Measurements from ENCODE around the gene RGS14.

Gene RGS14

DNA sequence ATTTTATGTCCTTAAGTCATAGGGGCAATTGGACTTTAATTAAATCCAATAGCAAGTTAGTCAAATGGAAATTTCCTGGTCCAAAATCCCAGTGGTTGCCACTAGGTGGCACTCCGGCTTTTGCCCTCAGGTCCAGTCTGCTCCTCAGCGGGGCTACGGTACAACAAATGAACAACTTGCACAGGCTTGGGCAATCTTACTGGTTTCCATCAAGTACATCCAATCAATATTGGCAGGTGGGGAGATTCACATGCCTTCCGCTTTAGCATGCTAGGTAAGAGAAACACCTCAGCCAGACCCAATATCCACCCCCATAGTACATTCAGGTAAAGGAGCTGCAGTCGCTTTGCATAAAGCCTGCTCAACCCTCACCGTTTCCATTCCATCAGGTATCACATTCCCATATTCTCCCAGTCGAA lies 39.8 kb upstream of the RGS14 start:
- no peak overlapping the region for H3K27ac ChIP-seq
- no peak for TF ChIP-seq ZFX (IDR thresholded peaks at IDR 0.05; ENCODE audit: borderline replicate concordance)
- TF ChIP-seq, protein P1, sequence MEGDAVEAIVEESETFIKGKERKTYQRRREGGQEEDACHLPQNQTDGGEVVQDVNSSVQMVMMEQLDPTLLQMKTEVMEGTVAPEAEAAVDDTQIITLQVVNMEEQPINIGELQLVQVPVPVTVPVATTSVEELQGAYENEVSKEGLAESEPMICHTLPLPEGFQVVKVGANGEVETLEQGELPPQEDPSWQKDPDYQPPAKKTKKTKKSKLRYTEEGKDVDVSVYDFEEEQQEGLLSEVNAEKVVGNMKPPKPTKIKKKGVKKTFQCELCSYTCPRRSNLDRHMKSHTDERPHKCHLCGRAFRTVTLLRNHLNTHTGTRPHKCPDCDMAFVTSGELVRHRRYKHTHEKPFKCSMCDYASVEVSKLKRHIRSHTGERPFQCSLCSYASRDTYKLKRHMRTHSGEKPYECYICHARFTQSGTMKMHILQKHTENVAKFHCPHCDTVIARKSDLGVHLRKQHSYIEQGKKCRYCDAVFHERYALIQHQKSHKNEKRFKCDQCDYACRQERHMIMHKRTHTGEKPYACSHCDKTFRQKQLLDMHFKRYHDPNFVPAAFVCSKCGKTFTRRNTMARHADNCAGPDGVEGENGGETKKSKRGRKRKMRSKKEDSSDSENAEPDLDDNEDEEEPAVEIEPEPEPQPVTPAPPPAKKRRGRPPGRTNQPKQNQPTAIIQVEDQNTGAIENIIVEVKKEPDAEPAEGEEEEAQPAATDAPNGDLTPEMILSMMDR (IDR thresholded peaks at IDR 0.05) = peak; percentile 97

DNA sequence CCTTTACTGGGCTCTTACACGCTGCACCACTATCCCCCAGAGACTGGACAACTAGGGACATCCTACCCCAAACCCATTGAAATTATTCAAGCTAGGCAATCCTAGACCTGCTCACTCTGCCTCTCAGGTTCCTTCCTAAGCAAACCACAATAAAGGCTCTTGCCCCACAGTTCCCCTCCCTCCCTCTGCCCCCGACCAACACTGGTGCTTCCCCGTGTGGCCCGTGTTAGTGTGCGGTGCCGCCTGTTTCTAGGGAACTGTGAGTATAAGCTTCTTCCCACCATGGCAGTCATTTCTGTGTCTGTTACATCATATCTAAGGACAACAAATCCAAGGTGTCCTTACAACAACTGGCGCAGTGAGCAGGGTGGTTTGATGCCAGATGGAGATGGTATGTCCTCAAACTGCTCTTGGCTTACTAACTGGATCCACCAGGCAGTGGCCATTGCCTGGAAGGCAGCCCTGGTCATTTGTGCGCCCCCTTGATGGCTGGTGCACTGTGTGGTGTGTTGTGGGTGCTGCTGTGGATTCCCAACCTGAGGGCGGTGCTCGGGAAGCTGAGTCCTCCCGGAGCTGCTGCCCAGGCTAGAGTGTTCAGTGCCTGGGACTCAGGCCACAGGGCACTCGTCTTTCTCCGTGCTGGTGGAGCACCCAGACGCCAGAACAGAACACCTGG lies 37.7 kb upstream of the RGS14 start:
- TF ChIP-seq, protein P1 (IDR thresholded peaks at IDR 0.05) = no peak
- no peak for TF ChIP-seq ZFX (IDR thresholded peaks at IDR 0.05; ENCODE audit: borderline replicate concordance)
- no peak overlapping the region for H3K27ac ChIP-seq

DNA sequence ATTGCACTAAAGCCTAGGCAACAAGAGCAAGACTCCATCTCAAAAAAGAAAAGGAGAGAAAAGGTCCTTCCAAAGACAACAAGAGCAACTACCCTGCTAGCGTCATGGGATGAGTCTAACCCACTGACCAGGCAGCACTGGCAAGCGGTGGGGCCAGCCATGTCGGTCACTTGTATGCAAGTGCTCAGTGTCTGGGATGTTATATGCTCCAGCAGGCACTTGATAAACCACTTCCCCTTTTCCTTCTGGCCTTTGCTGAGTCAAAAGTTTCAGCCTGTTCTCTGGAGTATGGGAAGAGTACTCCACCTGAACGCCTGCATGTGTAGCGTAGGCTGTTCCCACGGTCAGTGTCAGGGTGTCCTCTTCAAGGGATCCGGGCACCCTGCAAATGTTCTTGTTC lies 36.8 kb upstream of the RGS14 start:
- TF ChIP-seq ZFX (IDR thresholded peaks at IDR 0.05; ENCODE audit: borderline replicate concordance) = no peak
- H3K27ac ChIP-seq = no peak overlapping the region

DNA sequence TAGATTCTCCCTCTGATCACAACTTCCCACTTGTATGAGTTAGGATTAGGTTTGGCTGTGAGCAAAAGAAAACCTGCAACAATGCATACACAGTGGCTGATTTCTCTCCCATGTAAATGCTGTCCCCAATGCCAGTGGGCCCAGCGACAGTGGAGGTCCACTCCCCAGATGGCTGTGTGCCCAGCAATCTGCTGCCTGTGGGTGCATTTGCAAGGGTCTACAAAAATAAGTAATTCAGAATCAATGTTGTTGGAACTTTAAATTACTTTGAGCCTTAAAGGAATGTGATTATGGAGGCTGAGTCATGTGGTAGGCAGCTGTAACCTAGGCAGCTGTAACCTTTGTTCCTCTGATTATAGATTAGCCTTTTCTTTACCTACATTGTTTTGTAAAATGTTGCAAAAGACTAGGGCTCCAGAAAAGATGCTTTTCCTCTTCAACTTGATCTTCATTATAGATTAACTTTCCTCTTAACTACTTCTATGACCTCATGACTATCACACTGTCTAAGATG lies 31.8 kb upstream of the RGS14 start:
- no peak overlapping the region for H3K27ac ChIP-seq
- TF ChIP-seq ZFX (IDR thresholded peaks at IDR 0.05; ENCODE audit: borderline replicate concordance) = no peak
- TF ChIP-seq, protein P1 (IDR thresholded peaks at IDR 0.05) = no peak

DNA sequence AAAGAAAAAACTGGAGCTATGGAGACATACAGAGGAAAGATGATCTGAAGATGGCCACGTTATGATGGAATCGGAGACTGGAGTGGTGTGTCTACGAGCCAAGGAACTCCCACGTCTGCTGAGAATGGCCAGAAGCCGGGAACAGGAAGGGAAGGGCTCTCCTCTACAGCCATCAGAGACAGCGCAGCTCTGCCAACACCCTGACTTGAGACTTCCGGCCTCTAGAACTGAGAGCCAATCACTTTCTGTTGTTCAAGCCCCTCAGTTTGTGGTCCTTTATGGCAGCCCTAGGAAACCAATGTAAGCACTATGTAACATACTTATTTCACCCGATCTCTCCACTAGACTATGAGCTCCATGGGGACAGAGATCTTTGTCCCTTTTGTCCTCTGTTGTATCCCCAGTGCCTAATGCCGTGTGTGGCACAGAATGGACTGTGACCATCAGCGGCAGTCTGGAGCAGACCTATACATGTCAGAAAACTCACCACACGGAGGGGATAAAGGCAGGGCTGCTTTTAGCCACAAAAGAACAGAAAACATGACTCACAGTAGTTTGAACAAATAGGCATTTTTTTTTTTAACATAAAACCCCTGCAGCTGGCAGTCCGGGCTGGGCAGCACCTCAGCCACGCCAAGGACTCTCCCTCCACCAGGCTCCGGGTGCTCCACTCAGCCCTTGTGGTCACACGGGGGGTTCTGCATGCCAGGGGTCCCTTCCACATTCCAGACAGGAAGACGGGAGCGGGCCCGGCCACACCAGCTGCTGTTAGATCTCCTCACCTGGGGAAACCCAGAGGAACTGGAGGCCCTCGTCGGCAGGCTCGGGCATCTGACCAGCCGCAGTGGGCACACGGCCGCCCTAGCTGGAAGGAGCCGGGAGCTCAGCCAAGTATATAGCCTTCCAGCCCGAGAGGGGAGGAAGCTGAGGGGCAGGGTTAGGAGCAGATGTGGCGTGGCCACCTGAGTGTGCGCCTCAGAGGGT lies 29.9 kb upstream of the RGS14 start:
- TF ChIP-seq, protein P1 (IDR thresholded peaks at IDR 0.05) = no peak
- no peak for TF ChIP-seq ZFX (IDR thresholded peaks at IDR 0.05; ENCODE audit: borderline replicate concordance)
- no peak overlapping the region for H3K27ac ChIP-seq

DNA sequence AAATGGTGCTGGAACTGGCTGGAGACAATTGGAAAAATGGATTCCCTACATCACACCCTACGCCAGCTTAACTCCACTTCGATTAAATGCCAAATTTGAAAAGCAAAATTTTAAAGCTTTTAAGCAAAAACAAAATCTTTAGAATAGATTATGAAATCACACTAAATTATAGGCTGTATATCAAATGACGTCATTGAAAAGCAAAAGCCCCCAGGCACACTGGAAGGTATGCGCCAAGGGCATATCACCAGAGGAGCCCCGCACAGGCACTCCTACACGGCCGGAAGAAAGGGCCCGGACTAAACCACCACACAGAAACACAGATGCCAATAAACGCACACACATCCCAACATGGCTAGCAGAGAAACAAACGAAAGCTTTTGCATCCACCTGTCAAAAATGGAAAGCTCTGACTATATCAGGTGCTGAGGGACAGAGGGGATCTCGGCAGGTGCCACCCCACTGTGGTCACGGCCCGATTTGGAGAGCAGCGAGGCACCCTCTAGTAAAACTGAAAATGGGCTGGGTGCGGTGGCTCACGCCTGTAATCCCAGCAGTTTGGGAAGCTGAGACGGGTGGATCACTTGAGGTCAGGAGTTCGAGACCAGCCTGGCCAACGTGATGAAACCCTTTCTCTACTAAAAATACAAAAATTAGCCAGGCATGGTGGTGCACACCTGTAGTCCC lies 29.0 kb upstream of the RGS14 start:
- no peak overlapping the region for H3K27ac ChIP-seq
- TF ChIP-seq ZFX (IDR thresholded peaks at IDR 0.05; ENCODE audit: borderline replicate concordance) = no peak
- TF ChIP-seq, protein P1 (IDR thresholded peaks at IDR 0.05) = no peak

DNA sequence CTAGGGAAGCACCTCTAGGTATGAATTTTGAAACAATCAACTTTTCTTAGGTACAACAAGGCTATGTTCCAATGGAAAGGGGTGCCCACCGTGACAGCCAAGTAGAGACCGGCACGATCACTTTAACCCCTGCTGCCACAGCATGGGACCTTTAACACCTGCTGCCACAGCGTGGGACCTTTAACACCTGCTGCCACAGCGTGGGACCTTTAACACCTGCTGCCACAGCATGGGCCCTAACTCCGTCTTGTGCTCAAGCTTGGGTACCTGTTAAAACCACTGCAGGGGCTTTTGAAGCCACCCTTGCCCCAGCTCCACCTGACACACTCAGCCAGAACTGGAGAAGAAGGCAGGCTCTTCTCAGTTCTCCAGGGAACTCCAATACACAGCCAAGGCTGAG lies 27.8 kb upstream of the RGS14 start:
- TF ChIP-seq, protein P1 (IDR thresholded peaks at IDR 0.05) = no peak
- TF ChIP-seq ZFX (IDR thresholded peaks at IDR 0.05; ENCODE audit: borderline replicate concordance) = no peak
- H3K27ac ChIP-seq = no peak overlapping the region
